SK-N-SH (cell line): ENCODE data around the gene FTO. TPM values are rescaled to one million over a fixed set of nuclear protein-coding genes. Genes with fewer than 3 reads are reported as not detected.
A peak's percentile ranks its signal among the peaks of the same experiment; 100 is the strongest.

Experiments used
- CTCF ChIA-PET: fragments of 300-600, 350-600 bp; formaldehyde crosslinking; extraction: SDS; loops from one replicate; lab custom pipeline; 2021; lab: Yijun Ruan, JAX
- POLR2A ChIA-PET: fragments of 350-600 bp; sonication (Branson Sonifier 250); formaldehyde crosslinking; extraction: SDS; loops from one replicate; lab custom pipeline; 2020; ENCODE audit warnings: antibody characterized with exemption, inconsistent platforms; lab: Yijun Ruan, JAX
- DNase-seq: peaks from one replicate; pipeline ENCODE4 v3.0.0; 2012
- H2AFZ ChIP-seq: fragments of 200-600 bp; sonication (generic); 2 replicates; pipeline ENCODE4 v1.8.1; 2016; ENCODE audit warnings: antibody characterized with exemption, mild to moderate bottlenecking, low read depth
- H3F3A ChIP-seq: fragments of 200-600 bp; sonication (generic); replicated peaks from 2 replicates; pipeline ENCODE3; 2016; ENCODE audit warnings: antibody characterized with exemption, mild to moderate bottlenecking; ENCODE audit not compliant: insufficient read depth
- H3K27ac ChIP-seq, 2 experiments: fragments of 200-500 bp in 1 of 2; fragments of 200-600 bp in 1 of 2; sonication (Bioruptor generic) in 1 of 2; sonication (generic), shearing (Covaris generic) in 1 of 2; 2 replicates each; pipeline versions ENCODE4 v1.5.1 to v1.6.1; 2014 to 2016; ENCODE audit warnings: low read depth in 2 of 2, inconsistent platforms in 1 of 2, low read length in 1 of 2, mild to moderate bottlenecking in 1 of 2, mixed read lengths in 1 of 2
- H3K27me3 ChIP-seq: fragments of 200-600 bp; sonication (generic), shearing (Covaris generic); 2 replicates; pipeline ENCODE4 v1.6.1; 2016; ENCODE audit warnings: mixed run types; ENCODE audit not compliant: insufficient read depth
- H3K36me3 ChIP-seq, 2 experiments: fragments of 200-500 bp in 1 of 2; fragments of 200-600 bp in 1 of 2; sonication (Bioruptor generic) in 1 of 2; sonication (generic) in 1 of 2; replicated peaks in 1 of 2; 2 replicates each; pipeline versions ENCODE3 to v1.5.1; 2014 to 2016; ENCODE audit warnings: low read length in 1 of 2, mild to moderate bottlenecking in 1 of 2; ENCODE audit not compliant: insufficient read depth in 2 of 2, control insufficient read depth in 1 of 2
- H3K4me1 ChIP-seq, 2 experiments: fragments of 200-500 bp in 1 of 2; fragments of 200-600 bp in 1 of 2; sonication (Bioruptor generic) in 1 of 2; sonication (generic), shearing (Covaris generic) in 1 of 2; 2 replicates each; pipeline versions ENCODE4 v1.5.1 to v1.6.1; 2014 to 2016; ENCODE audit warnings: low read depth in 1 of 2, low read length in 1 of 2, mixed run types in 1 of 2; ENCODE audit not compliant: insufficient read depth in 2 of 2, control insufficient read depth in 1 of 2
- H3K4me2 ChIP-seq: fragments of 200-600 bp; sonication (generic), shearing (Covaris generic); 2 replicates; pipeline ENCODE4 v1.6.1; 2017; ENCODE audit warnings: mixed run types
- H3K4me3 ChIP-seq, 2 experiments: fragments of 200-500 bp in 1 of 2; fragments of 200-600 bp in 1 of 2; sonication (Bioruptor generic) in 1 of 2; sonication (generic), shearing (Covaris generic) in 1 of 2; 2 replicates each; pipeline versions ENCODE4 v1.5.1 to v1.8.1; 2014 to 2016; ENCODE audit warnings: low read depth in 2 of 2, inconsistent platforms in 1 of 2, low read length in 1 of 2, mild to moderate bottlenecking in 1 of 2, mixed read lengths in 1 of 2, moderate library complexity in 1 of 2
- H3K79me2 ChIP-seq: fragments of 200-600 bp; sonication (generic); 2 replicates; pipeline ENCODE4 v1.8.1; 2017; ENCODE audit warnings: mild to moderate bottlenecking; ENCODE audit not compliant: insufficient read depth
- H3K9ac ChIP-seq: fragments of 200-600 bp; sonication (generic); 2 replicates; pipeline ENCODE4 v1.6.1; 2017; ENCODE audit warnings: mixed run types
- H3K9me2 ChIP-seq: fragments of 200-600 bp; sonication (generic); 2 replicates; pipeline ENCODE4 v1.6.1; 2017; ENCODE audit warnings: mixed run types
- H3K9me3 ChIP-seq: fragments of 200-600 bp; sonication (generic); 2 replicates; pipeline ENCODE4 v1.6.1; 2017; ENCODE audit warnings: mixed run types, mild to moderate bottlenecking, moderate library complexity
- H4K20me1 ChIP-seq: fragments of 200-600 bp; sonication (generic); 2 replicates; pipeline ENCODE4 v1.6.1; 2017; ENCODE audit warnings: mild to moderate bottlenecking, mixed run types; ENCODE audit not compliant: insufficient read depth
- CHD2 ChIP-seq: fragments of 150-350 bp; IDR thresholded peaks from 2 replicates; pipeline ENCODE4 v1.6.1; 2018; ENCODE audit warnings: low read length; ENCODE audit not compliant: partially characterized antibody
- JUND ChIP-seq: IDR thresholded peaks from 2 replicates; pipeline ENCODE4 v1.4.0; 2012
- MAX ChIP-seq: IDR thresholded peaks from 2 replicates; pipeline ENCODE4 v1.4.0; 2012; ENCODE audit warnings: low read depth
- NFIC ChIP-seq: IDR thresholded peaks from 2 replicates; pipeline ENCODE4 v1.4.0; 2012; ENCODE audit warnings: borderline replicate concordance
- NRF1 ChIP-seq: IDR thresholded peaks from 2 replicates; pipeline ENCODE4 v1.6.1; 2012; ENCODE audit warnings: low read depth, mild to moderate bottlenecking, low read length
- PBX3 ChIP-seq: IDR thresholded peaks from 2 replicates; pipeline ENCODE4; 2012
- POLR2AphosphoS5 ChIP-seq: IDR thresholded peaks from 2 replicates; pipeline ENCODE4 v1.6.1; 2012; ENCODE audit warnings: low read depth, low read length
- RCOR1 ChIP-seq: fragments of 150-350 bp; IDR thresholded peaks from 2 replicates; pipeline ENCODE4 v1.6.1; 2017; ENCODE audit warnings: antibody characterized with exemption, low read length
- SMC3 ChIP-seq: IDR thresholded peaks from 2 replicates; pipeline ENCODE4 v1.6.1; 2012; ENCODE audit warnings: low read depth, low read length, improper control_type of control experiment
- TCF12 ChIP-seq: IDR thresholded peaks from 2 replicates; pipeline ENCODE4 v1.4.0; 2012
- ZBTB33 ChIP-seq: IDR thresholded peaks from 2 replicates; pipeline ENCODE4 v1.4.0; 2012; ENCODE audit warnings: low read depth, borderline replicate concordance
- WGBS: methylation state at CpG from one replicate; pipeline ENCODE4 v1.1.6; 2017; ENCODE audit warnings: low lambda C conversion rate; 5-methylcytosine and 5-hydroxymethylcytosine counted together
- polyA plus RNA-seq, 3 experiments: library from polyadenylated mRNA; depleted of rRNA; stranded (reverse); fragments of >200 nt; gene quantifications; 2 replicates each; pipeline ENCODE4 v1.2.3, GENCODE V29; 2012
- TF ChIP-seq, protein P1 (sequence below): fragments of 150-350 bp; IDR thresholded peaks from 2 replicates; pipeline ENCODE4 v1.6.1; 2017; ENCODE audit warnings: antibody characterized with exemption, low read length, low read depth, borderline replicate concordance

The FTO gene
- polyA plus RNA-seq, 1 of the 3 experiments (the other 2 are of a cell fraction) = 41.2 TPM

GRCh38 chr16:54051821-54052220 lies 347.9 kb downstream of the FTO start:
- H3K9me2 ChIP-seq = no peaks in the 10 kb centered on the region
- no peaks in the 10 kb centered on the region for H3K36me3 ChIP-seq
- no peak overlapping the region for H3K27ac ChIP-seq
- H4K20me1 ChIP-seq = no peaks in the 10 kb centered on the region
- POLR2A ChIA-PET = no interaction called here
- H3K4me2 ChIP-seq = no peak overlapping the region
- H3K9me3 ChIP-seq = no peaks in the 10 kb centered on the region
- no peak for DNase-seq
- TF ChIP-seq RCOR1 = no peak
- no peak for TF ChIP-seq ZBTB33
- TF ChIP-seq, protein P1, sequence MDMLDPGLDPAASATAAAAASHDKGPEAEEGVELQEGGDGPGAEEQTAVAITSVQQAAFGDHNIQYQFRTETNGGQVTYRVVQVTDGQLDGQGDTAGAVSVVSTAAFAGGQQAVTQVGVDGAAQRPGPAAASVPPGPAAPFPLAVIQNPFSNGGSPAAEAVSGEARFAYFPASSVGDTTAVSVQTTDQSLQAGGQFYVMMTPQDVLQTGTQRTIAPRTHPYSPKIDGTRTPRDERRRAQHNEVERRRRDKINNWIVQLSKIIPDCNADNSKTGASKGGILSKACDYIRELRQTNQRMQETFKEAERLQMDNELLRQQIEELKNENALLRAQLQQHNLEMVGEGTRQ = no peak
- no peak for TF ChIP-seq NRF1
- no peak for TF ChIP-seq JUND
- TF ChIP-seq MAX = no peak
- TF ChIP-seq PBX3 = no peak
- no peak for TF ChIP-seq CHD2
- TF ChIP-seq POLR2AphosphoS5 = no peak
- TF ChIP-seq, all 33 proteins: peak for 0
- no peak overlapping the region for H3K4me3 ChIP-seq
- peaks cover 9 to 27% of the 10 kb centered on the region in 2 experiments; a peak in 3 of 4 replicates for H3K4me1 ChIP-seq
- H3K79me2 ChIP-seq = no peaks in the 10 kb centered on the region
- no peaks in the 10 kb centered on the region for H3K27me3 ChIP-seq
- peaks cover 11% of the 10 kb centered on the region for H3F3A ChIP-seq
- no peak overlapping the region for H2AFZ ChIP-seq
- 74% methylated on average over 5 of the region's 5 CpGs for WGBS
- H3K9ac ChIP-seq = no peak overlapping the region
- CTCF ChIA-PET = interaction anchor here (0.9 to 1.6 kb wide), 4 partner anchors 9 to 160 kb away, joined by 3 to 4 read pairs (median 4); no protein-coding TSS in a partner anchor

DNA sequence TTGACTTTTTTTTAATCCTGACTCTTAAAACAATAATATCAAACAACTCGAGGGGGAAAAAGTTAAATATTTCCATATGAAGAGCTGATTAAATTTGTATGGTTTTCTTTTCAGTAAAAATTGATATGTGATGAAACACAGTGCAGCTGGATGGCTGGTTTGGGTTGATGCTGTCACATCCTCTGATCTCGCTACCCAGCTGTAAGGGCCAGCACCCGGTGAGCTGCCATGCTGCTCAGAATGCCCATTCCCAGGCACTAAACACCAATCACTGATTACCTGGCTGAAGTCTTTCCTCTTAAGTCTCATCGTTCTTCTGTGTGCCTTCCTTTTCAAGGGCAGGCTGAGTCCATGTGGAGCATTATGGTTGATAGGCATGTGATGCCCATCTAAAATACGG lies 348.3 kb downstream of the FTO start:
- Histone ChIP-seq H3K9me2 (no peaks in the 10 kb centered on the region), H3K27me3 (no peaks in the 10 kb centered on the region), H2AFZ (no peak overlapping the region), H3K36me3 (no peaks in the 10 kb centered on the region), H3F3A (peaks cover 11% of the 10 kb centered on the region), H3K4me2 (no peak overlapping the region), H3K9me3 (no peaks in the 10 kb centered on the region), H3K9ac (no peak overlapping the region), H3K79me2 (no peaks in the 10 kb centered on the region), H3K4me3 (no peak overlapping the region), H3K4me1 (peaks cover 9 to 27% of the 10 kb centered on the region in 2 experiments; a peak in 3 of 4 replicates), H4K20me1 (no peaks in the 10 kb centered on the region), H3K27ac (no peak overlapping the region)
- WGBS = 64% methylated on average over 5 of the region's 5 CpGs
- DNase-seq = no peak
- ChIA-PET CTCF (interaction anchor here (1.2 to 1.6 kb wide), 3 partner anchors 9 to 161 kb away, joined by 3 to 4 read pairs (median 4); no protein-coding TSS in a partner anchor), POLR2A (no interaction called here)
- TF ChIP-seq NFIC (no peak), TCF12 (peak; percentile 34; the same call in 1 of the 2 replicates), SMC3 (no peak), CHD2 (no peak)
